ENCODE results near the gene HHAT.

HHAT gene

DNA sequence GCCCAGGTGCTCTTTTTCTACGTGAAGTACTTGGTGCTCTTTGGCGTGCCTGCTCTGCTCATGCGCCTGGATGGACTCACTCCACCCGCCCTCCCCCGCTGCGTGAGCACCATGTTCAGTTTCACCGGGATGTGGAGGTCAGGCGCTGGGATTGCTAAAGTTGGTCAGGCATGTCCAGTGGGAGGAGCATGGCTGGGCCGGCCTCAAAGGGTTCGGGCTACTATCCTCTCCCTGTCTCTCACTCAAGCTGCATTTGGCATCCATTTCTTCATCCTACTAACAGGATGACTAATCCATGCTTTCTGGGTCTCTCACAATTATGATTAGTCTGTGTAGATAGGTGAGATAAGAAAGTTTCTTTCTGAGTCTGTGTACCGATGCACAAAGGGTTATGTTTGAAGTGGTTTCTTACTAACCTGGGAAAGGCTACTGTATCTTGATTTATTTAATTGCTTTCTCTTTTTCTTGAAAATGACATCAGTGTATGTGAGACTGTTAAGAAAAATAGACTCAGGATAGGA lies 135.9 kb downstream of the HHAT start:
- no peak overlapping the region for H3K27ac ChIP-seq
- H3K4me3 ChIP-seq: no peak overlapping the region

DNA sequence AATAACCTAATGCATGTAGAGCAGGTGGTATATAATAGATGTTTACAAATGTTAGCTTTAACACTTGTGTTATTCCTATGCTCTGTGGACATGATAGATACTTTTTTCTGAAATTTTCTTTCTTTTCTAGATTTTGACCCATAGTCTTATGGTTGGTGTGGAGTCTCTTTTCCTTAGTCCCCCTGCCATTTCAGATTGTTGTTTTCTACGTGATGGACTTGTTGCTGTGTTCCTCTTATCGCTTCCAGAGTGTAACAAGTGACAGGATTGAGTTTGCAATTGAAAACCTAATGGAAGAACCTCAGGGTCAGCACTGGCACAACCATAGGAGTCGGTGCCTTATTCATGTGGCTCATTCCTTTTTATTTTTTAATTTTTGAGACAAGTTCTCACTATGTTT lies 136.4 kb downstream of the HHAT start:
- no peak overlapping the region for H3K4me3 ChIP-seq
- H3K27ac ChIP-seq: no peak overlapping the region

DNA sequence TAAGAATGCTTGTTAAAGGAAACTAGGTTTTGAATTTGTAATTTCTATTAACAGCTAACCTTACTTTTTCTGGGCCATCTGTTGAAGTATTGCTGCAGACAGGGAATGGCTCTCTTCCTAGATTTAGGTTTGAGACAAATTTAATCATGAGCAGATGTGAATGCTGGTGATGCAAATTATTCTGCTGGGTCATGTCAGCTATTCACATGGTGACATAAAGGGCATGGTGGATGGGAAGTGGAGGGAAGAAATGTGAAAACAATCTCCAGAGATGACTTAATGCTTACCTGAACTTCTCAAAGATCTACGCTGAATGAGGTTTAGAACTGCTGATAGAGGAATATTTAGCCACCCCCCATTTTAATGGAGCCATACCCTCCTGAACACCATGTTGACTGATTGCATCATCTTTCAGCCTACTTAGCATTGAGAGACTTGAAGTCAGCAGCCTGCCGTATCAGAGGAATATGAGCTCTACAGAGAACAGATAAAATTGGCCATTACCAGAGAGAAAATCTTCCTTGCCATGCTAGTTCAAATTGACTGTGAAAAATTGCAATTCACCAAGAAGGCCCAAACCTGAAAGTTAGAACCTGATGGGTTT lies 138.8 kb downstream of the HHAT start:
- no peak overlapping the region for H3K4me3 ChIP-seq
- H3K27ac ChIP-seq: no peak overlapping the region

DNA sequence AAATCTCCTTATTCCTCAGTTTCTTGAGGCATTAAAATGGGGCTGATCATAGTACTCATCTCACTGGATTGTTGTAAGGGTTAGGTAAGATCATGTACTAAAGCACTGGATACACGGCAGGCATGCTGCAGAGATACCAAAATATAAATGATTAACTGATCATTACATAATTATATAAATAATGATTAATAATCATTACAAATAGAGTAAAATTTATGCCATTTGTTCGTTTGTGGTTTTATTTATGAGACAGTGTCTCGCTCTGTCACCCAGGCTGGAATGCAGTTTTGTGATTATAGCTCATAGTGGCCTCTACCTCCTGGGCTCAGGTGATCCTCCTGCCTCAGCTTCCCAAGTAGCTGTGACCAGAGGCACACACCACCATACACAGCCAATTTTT lies 140.7 kb downstream of the HHAT start:
- no peak overlapping the region for H3K27ac ChIP-seq
- no peak overlapping the region for H3K4me3 ChIP-seq

DNA sequence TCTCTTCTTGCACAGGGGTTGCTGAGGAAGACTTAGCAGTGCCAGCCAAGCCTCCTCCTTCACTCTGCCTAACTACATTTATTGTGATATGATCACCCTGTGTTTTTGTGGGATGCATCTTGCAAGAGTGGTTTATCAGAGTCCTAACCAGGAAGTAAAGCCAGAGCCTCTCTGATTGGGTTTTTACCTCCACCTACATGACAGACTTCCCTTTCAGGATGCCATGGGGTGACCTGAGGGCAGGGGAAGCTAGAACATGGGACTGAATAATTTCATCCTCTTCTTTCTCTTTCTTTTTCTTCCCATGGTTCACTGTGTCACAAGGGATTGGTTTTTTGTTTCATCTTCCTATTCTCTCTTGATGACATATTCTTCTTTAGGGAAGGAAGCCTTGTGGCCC lies 146.6 kb downstream of the HHAT start:
- no peak overlapping the region for H3K4me3 ChIP-seq
- no peak overlapping the region for H3K27ac ChIP-seq

DNA sequence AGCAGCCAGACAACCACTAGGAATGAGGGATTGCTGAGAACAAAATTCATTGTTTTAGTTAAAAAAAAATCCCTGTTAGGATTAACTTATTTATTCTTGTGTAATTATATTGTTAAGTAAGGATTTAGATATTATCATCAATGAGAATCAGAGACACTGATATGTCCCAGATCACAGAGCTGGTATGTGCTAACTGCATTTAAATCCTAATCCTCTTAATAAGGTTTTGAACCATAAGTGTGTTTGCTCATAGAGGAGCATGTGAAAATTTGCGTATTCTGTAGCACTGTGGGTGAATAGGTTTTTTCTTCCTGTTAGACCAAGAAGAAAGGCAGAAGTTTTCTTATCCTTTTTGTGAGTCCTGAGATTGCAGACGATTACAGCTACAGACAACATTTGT lies 147.1 kb downstream of the HHAT start:
- H3K4me3 ChIP-seq: no peak overlapping the region
- H3K27ac ChIP-seq: no peak overlapping the region

DNA sequence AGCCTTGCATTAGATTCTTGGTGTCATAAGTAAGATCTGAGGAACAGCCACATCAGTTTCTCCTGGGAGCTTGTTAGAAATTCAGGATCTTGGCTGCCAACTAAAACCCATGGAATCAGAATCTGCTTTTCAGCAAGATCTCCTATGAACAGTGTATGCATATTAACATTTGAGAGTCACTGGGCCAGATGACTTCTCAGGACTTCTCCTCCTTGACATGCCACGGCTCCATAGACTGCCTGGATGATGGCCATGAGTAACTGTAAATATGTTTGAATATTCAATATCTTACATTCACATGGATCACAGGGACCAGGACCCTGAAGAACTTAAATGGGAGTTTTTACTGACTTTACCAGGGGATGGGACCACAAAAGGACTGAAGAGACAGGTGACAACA lies 148.0 kb downstream of the HHAT start:
- H3K4me3 ChIP-seq: no peak overlapping the region
- no peak overlapping the region for H3K27ac ChIP-seq

DNA sequence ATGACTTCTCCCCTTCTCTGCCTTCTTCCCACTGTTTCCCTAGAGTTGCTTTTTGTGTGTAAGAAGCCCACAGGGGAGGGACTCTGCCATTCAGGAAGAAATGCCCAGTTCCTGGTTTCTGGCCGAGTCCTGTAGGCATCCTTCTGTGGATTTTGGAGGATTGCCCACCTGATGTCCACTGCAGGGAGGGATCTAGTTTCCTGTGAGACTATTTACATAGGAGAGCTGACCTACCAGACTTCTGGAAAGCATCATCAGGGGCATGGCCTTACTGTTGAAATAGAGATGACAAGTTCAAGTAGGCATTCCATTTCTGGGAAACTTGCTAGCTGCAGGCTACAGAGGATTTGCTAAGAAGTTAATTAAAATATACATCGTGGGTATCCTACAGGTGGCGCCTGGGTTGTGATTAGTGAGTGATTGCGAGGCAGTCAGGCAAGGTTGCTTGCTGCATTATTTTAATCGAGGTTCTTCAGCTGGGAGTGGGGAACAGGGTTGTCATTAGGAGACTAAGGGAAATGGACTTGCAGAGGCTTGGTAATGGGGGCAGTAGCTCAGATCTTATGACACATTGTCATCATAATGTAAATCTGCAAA lies 148.7 kb downstream of the HHAT start:
- Histone ChIP-seq H3K4me3 (no peak overlapping the region), H3K27ac (no peak overlapping the region)

DNA sequence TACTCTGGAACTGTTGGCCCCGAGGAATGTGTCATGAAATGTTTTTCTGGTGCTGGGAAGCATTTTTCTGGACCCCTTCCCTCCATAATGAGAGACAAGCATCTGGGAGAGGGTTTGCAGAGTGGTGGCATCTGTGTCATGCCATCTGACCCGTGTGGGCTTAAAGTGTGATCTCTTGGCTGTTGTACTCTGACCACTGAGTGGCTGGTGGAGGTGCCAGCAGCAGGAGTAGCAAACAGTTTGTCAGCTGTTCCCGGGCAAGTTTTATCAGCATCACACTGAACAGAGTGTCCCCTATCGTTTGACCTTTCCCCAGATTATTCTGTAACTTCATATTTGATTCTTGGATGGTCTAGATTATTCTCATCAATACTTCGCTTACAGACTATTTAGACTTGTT lies 150.1 kb downstream of the HHAT start:
- Histone ChIP-seq H3K4me3 (no peak overlapping the region), H3K27ac (no peak overlapping the region)

DNA sequence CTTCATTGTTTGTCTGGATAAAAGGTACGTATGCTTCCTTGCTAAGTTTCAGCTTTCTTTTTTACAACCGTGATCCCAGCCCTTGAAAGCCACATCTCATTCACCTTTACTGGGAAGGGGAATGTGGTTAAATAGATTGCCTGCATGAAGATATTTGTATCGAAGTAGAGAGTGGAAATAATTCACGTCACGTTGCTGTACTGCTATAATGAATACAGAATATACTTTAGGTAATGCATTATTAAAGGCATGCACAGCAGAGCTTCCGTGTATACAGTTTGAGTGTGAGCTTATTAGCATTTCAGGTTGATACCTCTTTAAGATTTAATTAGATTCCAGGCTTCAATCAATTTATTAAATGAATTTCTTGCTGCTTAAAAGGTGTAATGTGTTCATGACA lies 153.8 kb downstream of the HHAT start:
- Histone ChIP-seq H3K4me3 (no peak overlapping the region), H3K27ac (no peak overlapping the region)

DNA sequence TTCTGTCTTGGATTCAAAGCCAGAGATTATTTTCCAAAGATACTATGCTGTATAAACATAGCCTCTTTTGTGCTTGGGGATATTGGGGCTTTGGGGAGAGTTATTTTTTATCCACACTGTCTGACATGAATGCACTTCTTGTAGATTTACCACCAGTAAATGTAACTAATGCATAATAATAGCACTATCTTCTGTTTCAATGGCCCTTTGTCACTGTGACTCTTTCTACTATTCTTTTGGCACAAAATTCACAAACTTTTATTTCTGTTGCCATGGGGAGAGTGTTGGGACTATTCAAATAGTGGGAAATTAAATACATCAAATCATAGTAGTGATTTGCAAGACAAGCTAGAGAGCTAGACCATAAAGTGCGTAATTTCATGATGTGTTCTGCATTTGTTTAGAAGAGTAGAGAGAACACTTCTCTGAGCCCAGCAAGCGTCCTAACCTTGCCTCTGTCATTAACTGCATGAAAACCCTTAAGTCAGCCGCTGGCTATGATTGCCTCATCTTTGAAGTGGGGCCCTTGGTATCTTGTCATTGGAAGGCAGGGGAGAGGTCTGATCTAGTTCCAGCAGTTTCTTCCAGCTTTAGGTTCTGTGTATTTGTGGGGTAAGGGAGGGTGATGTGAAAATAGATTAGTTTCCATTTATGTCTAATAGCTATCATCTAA lies 154.4 kb downstream of the HHAT start:
- H3K4me3 ChIP-seq: no peak overlapping the region

DNA sequence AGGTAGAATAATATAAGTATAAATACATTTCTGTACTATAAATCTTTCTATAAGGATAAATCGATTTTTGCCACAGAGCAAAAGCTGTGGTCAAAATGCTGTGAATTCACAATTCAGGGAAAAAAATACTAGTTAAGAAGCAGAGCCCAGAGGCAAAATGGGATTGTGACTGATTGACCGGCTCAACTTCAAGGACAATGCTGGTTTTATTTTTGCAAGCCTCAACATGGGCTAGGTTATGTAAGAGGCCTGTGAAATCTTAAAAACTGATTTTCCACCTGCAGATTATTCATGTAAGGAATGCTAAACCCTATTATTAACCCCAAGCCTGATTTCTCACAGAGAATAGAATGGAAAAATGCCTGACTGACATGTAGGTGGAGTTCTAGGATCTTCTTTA lies 155.1 kb downstream of the HHAT start:
- Histone ChIP-seq H3K4me3 (no peak overlapping the region), H3K27ac (no peak overlapping the region)

More for the DNA sequence above, 154.4 kb downstream of the HHAT start:
- no peak overlapping the region for H3K27ac ChIP-seq

DNA sequence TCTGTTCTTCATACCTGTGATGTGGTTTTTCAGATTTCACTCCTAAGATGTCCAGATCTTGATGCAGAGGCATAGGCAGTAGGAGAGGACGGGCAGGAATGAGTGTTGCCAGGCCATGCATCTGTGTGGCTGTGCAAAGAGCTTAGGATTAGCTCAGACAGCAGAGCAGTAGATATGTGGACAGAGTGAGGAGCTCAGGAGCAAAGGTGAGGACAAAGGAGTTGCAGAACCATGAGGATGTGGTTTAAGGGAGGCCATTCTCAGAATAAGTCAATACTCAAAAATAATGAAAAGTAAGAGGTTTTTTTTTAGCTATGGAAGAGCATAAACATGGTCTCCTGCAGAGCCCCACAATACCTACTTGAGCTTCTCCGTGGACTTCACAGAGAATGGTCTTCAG lies 158.3 kb downstream of the HHAT start:
- no peak overlapping the region for H3K4me3 ChIP-seq
- no peak overlapping the region for H3K27ac ChIP-seq

DNA sequence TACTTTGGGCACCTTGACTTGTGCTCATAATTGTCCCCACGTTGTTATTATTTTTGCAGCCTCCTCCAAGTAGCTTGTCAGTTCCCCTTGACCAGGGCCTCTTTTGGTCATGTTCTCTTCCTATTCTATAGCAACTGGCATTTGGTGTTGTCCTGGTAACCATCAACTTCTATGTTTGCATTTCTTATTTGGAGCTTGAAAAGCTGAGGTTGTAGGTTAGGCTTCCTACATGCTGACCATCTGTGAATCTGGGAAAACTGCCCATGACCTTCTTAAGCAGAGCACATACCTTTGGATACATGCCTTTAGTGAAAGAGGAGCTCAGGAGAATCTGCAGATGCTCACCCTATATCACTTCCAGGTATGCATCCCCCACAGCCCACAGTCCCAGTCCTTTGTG lies 160.8 kb downstream of the HHAT start:
- no peak overlapping the region for H3K27ac ChIP-seq
- no peak overlapping the region for H3K4me3 ChIP-seq

DNA sequence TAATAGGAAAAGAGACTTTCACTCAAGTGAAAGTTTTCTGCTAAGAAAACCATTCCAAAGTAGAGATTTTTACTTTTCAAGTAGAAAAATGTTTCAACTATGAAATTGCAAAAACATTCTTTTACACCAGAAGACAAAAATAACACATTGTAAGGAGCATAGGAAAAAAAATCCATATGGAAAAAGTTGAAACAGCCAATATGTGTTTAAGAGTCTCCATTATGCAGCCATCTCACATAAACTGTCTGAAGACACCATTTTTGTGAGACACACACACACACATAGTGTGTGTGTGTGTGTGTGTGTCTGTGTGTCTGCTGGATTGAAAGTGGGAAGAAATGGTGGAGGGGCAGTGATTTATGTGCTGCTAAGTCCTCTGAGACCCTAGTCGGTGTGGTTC lies 162.1 kb downstream of the HHAT start:
- Histone ChIP-seq H3K27ac (no peak overlapping the region), H3K4me3 (no peak overlapping the region)

DNA sequence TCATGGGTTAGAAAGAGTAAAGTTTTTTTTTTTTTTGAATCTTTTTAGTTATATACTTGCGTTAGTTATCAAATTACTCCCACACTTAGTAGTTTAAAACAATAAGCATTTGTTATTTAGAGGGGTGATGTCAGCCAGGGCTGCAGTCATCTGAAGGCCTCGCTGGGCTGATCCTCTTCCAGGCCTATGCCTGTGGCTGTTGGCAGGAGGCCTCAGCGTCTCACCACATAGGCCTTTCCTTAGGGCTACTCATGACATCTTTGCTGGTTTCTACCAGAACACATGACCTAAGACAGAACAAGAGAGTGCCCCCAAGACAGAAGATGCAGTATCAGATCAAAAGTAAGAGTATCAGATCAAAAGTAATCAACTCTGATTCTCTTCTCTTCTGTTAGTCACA lies 167.4 kb downstream of the HHAT start:
- H3K4me3 ChIP-seq: no peak overlapping the region
- H3K27ac ChIP-seq: peak overlapping the region in 1 of 21 experiments; percentile 41

DNA sequence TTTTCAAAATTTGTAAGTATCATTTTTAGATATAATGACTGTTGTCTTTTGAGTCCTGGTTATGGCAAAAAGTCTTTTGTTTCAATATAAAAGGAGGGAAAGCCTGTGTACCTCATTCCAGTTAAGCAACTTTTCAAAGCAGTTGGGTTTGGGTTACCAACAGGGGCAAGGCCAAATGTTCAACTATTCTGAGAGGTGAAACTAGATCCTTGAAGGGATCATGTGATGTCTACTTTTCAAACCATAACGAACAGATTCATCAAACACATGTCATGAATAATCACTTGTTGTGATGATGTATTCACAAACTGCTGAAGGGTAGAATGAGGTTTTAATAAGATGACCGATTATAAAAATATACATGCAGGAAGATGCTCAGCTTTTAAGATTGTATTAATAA lies 171.3 kb downstream of the HHAT start:
- Histone ChIP-seq H3K4me3 (no peak overlapping the region), H3K27ac (no peak overlapping the region)

DNA sequence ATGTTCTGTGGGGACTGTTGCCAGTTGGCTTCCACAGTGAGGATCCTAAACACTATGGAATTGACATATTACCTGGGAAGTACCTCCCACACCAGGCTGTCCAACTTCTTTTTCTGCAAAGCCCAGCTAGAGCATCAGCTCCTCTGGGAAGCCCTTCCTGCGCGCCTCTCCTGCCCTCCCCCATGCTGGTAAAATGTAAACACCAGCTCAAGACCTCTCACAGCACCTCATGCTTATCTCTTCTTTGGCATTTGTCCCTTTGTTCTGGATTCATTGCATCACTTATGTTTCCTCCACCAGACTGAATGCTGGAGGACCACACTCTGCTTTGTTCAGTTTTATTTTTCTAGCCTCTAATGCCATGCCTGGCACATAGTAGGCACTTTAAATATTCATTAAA lies 172.1 kb downstream of the HHAT start:
- Histone ChIP-seq H3K4me3 (no peak overlapping the region), H3K27ac (no peak overlapping the region)

DNA sequence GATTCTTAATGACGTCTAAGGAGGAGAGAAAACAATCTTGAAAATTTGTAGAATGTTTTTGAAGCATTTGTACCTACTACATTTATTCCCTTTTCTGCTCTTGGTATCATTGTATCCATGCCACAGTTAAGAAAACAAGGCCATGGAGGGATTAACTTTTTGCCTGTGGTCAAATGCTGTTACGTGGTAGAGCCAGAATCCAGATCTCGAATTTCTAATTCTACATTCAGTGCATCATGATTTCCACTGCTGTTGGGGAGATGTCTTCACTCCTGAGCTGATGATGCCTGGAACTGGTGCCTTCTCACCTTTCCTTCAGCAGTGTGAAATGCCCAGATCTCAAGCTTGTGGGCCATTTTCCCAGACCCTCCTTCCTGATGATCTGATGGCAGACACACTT lies 175.6 kb downstream of the HHAT start:
- no peak overlapping the region for H3K4me3 ChIP-seq
- no peak overlapping the region for H3K27ac ChIP-seq

DNA sequence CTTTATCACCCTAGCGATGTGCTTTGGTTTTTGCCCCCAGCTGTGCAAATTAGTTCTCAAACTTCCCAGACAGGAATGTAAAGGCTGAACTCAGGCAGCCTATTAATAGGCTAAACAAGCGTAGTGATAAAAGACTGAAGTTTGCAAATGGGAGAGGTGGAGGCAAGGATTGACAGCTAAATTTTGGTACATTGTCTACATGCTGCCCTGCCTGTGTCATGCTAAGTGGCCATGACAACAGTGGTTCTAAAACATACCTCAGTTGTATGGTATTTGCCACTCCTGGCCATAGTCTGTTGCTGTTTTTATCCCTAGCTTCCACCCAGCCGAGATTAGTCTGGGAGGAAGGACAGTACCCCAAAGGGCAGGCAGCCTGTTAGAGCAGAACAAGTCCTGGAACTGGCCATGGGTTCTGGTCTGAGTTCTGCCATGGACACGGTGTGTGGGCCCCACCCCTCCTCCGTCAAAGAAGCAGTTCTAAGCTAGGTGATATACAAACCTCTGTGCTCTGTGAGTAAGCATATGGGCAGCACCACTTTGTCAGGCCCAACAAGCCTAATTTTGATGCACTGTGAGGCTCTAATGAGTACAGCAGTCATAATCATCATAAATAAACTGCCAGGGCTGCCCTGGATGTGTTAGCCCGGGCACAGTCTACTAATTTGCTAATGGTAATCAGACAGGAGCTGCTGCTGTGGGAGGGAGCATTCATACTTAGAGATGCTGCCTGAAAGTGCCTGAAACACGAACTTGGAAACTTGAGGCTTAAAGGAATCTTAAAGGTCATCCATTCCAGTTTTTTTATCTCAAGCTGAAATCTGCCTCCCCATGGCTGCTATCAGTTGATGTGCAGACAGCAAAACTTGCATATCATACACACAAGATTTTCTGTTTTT lies 177.1 kb downstream of the HHAT start:
- Histone ChIP-seq H3K27ac (no peak overlapping the region), H3K4me3 (no peak overlapping the region)

DNA sequence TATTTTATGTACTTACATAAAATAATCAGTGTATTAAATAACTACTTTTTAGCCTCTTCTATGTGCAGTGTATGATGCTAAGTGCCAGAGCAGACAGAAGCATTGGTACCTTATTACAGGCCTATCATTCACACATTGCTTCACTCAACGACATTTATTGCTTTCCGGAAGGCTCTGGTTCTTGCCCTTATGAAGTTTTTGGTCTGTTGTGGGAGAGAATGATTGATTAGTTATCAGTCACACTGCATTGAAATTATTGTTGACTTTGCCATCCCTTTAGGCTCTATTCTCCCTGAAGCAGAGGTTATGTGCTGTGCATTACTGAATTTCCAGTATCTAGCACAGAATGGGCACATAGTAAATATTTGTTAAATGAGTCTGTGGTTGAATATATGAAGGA lies 178.0 kb downstream of the HHAT start:
- no peak overlapping the region for H3K4me3 ChIP-seq
- no peak overlapping the region for H3K27ac ChIP-seq

Measured in skin epidermis (tissue), 12 donors.